Loucy (cell line): ENCODE data around the gene FAM131A.

Experiments
- H2AFZ ChIP-seq: fragments of 200-600 bp; sonication (generic); 2 replicates; pipeline ENCODE4 v1.6.0; 2016; ENCODE audit warnings: antibody characterized with exemption, mild to moderate bottlenecking, low read length, moderate library complexity
- H3F3A ChIP-seq: fragments of 200-600 bp; 2 replicates; pipeline ENCODE4 v1.6.0; 2016; ENCODE audit warnings: antibody characterized with exemption, low read depth, mild to moderate bottlenecking
- H3K27me3 ChIP-seq: fragments of 200-600 bp; sonication (generic); 2 replicates; pipeline ENCODE4 v1.6.1; 2014; ENCODE audit warnings: low read length, mild to moderate bottlenecking; ENCODE audit not compliant: insufficient read depth, poor library complexity, severe bottlenecking
- H3K36me3 ChIP-seq: fragments of 200-600 bp; sonication (generic); 2 replicates; pipeline ENCODE4 v1.6.1; 2016; ENCODE audit warnings: low read length; ENCODE audit not compliant: insufficient read depth
- H3K4me1 ChIP-seq: fragments of 200-600 bp; sonication (generic); 2 replicates; pipeline ENCODE4 v1.5.1; 2014; ENCODE audit warnings: low read length, mild to moderate bottlenecking; ENCODE audit not compliant: insufficient read depth, poor library complexity, severe bottlenecking
- H3K4me2 ChIP-seq: fragments of 200-600 bp; sonication (generic); 2 replicates; pipeline ENCODE4 v1.6.0; 2014; ENCODE audit warnings: antibody characterized with exemption, low read length, low read depth, mild to moderate bottlenecking; ENCODE audit not compliant: poor library complexity, severe bottlenecking
- H3K4me3 ChIP-seq: fragments of 200-600 bp; sonication (generic); 2 replicates; pipeline ENCODE4 v1.5.1; 2014; ENCODE audit warnings: low read length, mild to moderate bottlenecking, mixed read lengths; ENCODE audit not compliant: poor library complexity, severe bottlenecking
- H3K79me2 ChIP-seq: fragments of 200-600 bp; sonication (generic); 2 replicates; pipeline ENCODE4 v1.6.1; 2014; ENCODE audit warnings: low read length; ENCODE audit not compliant: insufficient read depth
- H3K9ac ChIP-seq: fragments of 200-600 bp; sonication (generic); 2 replicates; pipeline ENCODE4 v1.6.0; 2014; ENCODE audit warnings: mild to moderate bottlenecking, low read depth, low read length, moderate library complexity; ENCODE audit not compliant: poor library complexity, severe bottlenecking
- H3K9me2 ChIP-seq: fragments of 200-600 bp; sonication (generic); replicated peaks from 2 replicates; pipeline ENCODE4 v1.6.1; 2016; ENCODE audit warnings: low read depth, low read length, mixed read lengths
- H3K9me3 ChIP-seq: fragments of 200-600 bp; sonication (generic); 2 replicates; pipeline ENCODE4 v1.6.1; 2014; ENCODE audit warnings: mild to moderate bottlenecking, antibody characterized with exemption, low read length, low read depth; ENCODE audit not compliant: insufficient read depth
- H4K20me1 ChIP-seq: fragments of 200-600 bp; sonication (generic); 2 replicates; pipeline ENCODE4 v1.6.0; 2014; ENCODE audit warnings: antibody characterized with exemption, low read length, mild to moderate bottlenecking; ENCODE audit not compliant: insufficient read depth, poor library complexity, severe bottlenecking
- EZH2phosphoT487 ChIP-seq: fragments of 200-600 bp; IDR thresholded peaks from 2 replicates; pipeline ENCODE4 v1.6.1; 2018; ENCODE audit warnings: antibody characterized with exemption, mild to moderate bottlenecking, moderate library complexity, borderline replicate concordance
- TF ChIP-seq, protein P1 (sequence below): fragments of 200-600 bp; sonication (generic); conservative IDR thresholded peaks from 2 replicates; pipeline ENCODE4 v1.5.1; 2014; ENCODE audit warnings: mild to moderate bottlenecking, antibody characterized with exemption, low read length

FAM131A gene

GRCh38 chr3:184335291-184335660, 2.1 kb upstream of the FAM131A start:
- TF ChIP-seq EZH2phosphoT487 = no peak
- H3K4me2 ChIP-seq = no peak overlapping the region
- no peaks in the 10 kb centered on the region for H3K27me3 ChIP-seq
- no peaks in the 10 kb centered on the region for H3K9me2 ChIP-seq
- H2AFZ ChIP-seq = no peak overlapping the region
- H3F3A ChIP-seq = no peaks in the 10 kb centered on the region
- no peaks in the 10 kb centered on the region for H3K79me2 ChIP-seq
- H3K4me1 ChIP-seq = no peaks in the 10 kb centered on the region
- peaks cover 21% of the 10 kb centered on the region for H4K20me1 ChIP-seq
- no peak overlapping the region for H3K9ac ChIP-seq
- H3K9me3 ChIP-seq = no peaks in the 10 kb centered on the region
- peaks cover 52% of the 10 kb centered on the region; the same call in 1 of the 2 replicates for H3K36me3 ChIP-seq
- no peak overlapping the region for H3K4me3 ChIP-seq

DNA sequence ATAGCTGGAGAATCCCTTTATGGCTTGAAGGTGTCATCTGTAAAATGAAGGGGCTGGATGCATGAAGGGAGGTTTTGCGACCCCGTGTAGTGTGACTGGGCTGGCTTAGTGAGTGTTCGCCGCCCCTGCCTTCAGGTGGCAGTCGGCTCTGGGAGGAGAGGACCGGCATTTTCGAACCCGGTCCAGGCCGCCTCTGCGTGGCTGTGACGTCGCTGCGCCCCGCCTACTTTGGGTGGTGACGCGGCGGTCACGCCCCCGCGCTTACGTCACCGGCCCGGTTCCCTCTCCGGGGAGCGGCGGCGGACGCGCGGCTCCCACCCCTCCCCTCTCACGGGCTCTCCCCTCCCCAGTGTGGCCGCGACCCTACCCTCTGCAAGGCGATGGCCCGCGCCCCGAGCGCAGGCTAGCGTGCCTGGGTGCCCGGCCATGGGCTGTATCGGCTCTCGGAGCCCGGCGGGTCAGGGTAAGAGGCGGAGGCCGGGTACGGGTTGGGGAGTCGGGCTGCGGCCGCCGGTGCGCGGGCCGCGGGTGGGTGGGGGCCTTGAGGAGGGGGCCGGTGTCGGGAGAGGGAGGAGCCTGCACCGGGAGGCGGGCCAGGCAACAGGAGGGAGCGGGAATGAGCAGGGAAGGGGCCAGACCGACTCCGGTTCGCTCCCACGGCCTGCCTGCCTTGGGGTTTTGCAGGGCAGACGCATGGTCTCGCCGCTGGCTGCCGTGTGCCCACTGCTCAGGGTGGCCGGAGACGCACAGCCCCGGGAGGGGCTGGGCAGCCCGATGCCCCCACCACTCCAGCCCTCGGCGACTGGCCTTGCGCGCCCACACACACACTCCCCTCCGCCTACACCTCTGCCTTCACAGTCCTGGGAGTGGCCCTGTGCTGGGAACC, 1.5 kb upstream of the FAM131A start:
- Histone ChIP-seq H3F3A (no peaks in the 10 kb centered on the region), H3K9me2 (no peaks in the 10 kb centered on the region), H2AFZ (no peak overlapping the region), H3K9me3 (no peaks in the 10 kb centered on the region), H3K36me3 (peaks cover 48% of the 10 kb centered on the region; the same call in 1 of the 2 replicates), H4K20me1 (peaks cover 21% of the 10 kb centered on the region), H3K4me2 (no peak overlapping the region), H3K27me3 (no peaks in the 10 kb centered on the region), H3K79me2 (no peaks in the 10 kb centered on the region), H3K4me3 (no peak overlapping the region), H3K9ac (no peak overlapping the region), H3K4me1 (peaks cover under 1% of the 10 kb centered on the region)
- TF ChIP-seq, protein P1, sequence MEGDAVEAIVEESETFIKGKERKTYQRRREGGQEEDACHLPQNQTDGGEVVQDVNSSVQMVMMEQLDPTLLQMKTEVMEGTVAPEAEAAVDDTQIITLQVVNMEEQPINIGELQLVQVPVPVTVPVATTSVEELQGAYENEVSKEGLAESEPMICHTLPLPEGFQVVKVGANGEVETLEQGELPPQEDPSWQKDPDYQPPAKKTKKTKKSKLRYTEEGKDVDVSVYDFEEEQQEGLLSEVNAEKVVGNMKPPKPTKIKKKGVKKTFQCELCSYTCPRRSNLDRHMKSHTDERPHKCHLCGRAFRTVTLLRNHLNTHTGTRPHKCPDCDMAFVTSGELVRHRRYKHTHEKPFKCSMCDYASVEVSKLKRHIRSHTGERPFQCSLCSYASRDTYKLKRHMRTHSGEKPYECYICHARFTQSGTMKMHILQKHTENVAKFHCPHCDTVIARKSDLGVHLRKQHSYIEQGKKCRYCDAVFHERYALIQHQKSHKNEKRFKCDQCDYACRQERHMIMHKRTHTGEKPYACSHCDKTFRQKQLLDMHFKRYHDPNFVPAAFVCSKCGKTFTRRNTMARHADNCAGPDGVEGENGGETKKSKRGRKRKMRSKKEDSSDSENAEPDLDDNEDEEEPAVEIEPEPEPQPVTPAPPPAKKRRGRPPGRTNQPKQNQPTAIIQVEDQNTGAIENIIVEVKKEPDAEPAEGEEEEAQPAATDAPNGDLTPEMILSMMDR = no peak
- TF ChIP-seq EZH2phosphoT487 = no peak

DNA sequence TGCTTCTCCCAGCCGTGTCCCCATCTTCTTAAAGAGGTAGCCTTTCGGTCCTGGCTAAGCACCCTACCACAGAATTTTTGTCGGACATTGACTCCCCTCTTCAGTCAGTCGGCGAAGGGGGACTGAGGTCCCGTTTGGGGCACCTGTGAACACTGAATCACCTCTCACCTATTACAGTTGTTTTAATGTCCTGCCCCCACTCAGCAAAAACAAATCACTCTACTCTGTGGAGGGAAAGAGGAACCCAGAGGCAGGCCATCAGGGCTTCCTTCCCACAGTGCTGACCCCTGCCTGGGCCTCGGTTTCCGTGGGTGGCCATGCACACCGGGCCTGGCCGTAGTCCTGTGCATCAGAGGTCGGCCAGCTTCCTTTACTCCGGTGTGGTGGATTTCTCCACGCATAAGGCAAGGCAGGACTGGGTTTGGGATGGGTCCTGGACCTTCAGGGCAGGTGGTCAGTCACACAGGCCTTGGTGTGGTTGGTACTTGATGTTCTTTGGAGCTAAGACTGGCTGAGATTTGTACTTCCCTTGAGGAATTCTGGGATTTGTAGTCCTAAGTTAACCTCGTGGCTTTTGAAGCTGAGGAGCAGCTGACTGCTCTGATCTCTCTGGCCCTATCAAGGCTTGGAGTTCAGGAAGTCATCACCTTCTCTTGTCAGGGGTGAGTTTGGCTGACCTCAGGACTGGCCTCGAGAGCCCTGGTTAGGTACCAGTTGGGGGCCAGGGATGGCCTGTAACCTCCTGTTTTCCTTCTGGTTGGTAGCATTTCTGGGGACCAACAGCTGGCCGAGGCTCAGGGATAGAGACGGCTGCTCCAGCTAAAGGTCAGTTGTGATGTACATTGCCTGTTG, 627 bp upstream of the FAM131A start:
- Histone ChIP-seq H3K79me2 (no peaks in the 10 kb centered on the region), H3K36me3 (peaks cover 39% of the 10 kb centered on the region; the same call in 1 of the 2 replicates), H3K9ac (no peak overlapping the region), H2AFZ (no peak overlapping the region), H3K27me3 (no peaks in the 10 kb centered on the region), H3K4me1 (peaks cover 7% of the 10 kb centered on the region), H3F3A (no peaks in the 10 kb centered on the region), H3K9me3 (no peaks in the 10 kb centered on the region), H3K9me2 (no peaks in the 10 kb centered on the region), H3K4me2 (no peak overlapping the region), H3K4me3 (no peak overlapping the region), H4K20me1 (peaks cover 21% of the 10 kb centered on the region)
- TF ChIP-seq, protein P1 = no peak
- no peak for TF ChIP-seq EZH2phosphoT487
